Adrenal gland (tissue), 12 donors: Measurements from ENCODE around the gene NUDCD3. TPM values are rescaled to one million over a fixed set of nuclear protein-coding genes. Genes with fewer than 3 reads are reported as not detected.

Experiments used
- DNase-seq, 7 donors: peaks; one replicate each; pipeline ENCODE4 v3.0.0-alpha.2; 2019 to 2020
- H3K27ac ChIP-seq, 5 donors: fragments of 200-600 bp; sonication (generic) in 4 of 5; 1 replicate in 3 of 5; 2 replicates in 2 of 5; pipeline versions ENCODE4 v1.5.1 to v1.8.0; 2016 to 2020; ENCODE audit warnings: mild to moderate bottlenecking in 1 of 5
- H3K27me3 ChIP-seq: fragments of 200-600 bp; 2 replicates; pipeline ENCODE4 v1.8.0; 2021
- H3K36me3 ChIP-seq, 2 donors: fragments of 200-600 bp; replicated peaks in 1 of 2; 1 replicate in 1 of 2; 2 replicates in 1 of 2; pipeline versions ENCODE4 v1.5.1 to v1.8.0; 2018 to 2022
- H3K4me1 ChIP-seq, 2 donors: fragments of 200-600 bp; replicated peaks in 1 of 2; 1 replicate in 1 of 2; 2 replicates in 1 of 2; pipeline versions ENCODE4 v1.5.1 to v1.8.0; 2018 to 2021
- H3K4me3 ChIP-seq, 4 donors: fragments of 200-600 bp; sonication (generic) in 3 of 4; one replicate each; pipeline ENCODE4 v1.5.1; 2016 to 2018
- H3K9me3 ChIP-seq, 3 donors: fragments of 200-600 bp; sonication (generic) in 1 of 3; replicated peaks in 1 of 3; 1 replicate in 2 of 3; 2 replicates in 1 of 3; pipeline versions ENCODE4 v1.5.1 to v1.8.0; 2016 to 2021
- POLR2A ChIP-seq, 2 donors: fragments of 450-650 bp; IDR thresholded peaks; one replicate each; pipeline ENCODE4 v1.6.1; 2017; ENCODE audit warnings: antibody characterized with exemption in 2 of 2, mild to moderate bottlenecking in 2 of 2, moderate library complexity in 1 of 2
- WGBS, 4 donors: extraction: QIAGEN DNeasy Blood & Tissue Kit in 2 of 4; methylation state at CpG; one replicate each; pipeline versions ENCODE4 v1.1.5 to v1.1.7; 2013 to 2017; 5-methylcytosine and 5-hydroxymethylcytosine counted together
- intact Hi-C, 2 donors: fragments of 100-400 bp; cut with DNase I; formaldehyde crosslinking; loops; one replicate each; pipeline versions ENCODE4 v1.14.1 to v1.15.0; 2022 to 2023
- polyA plus RNA-seq, 3 donors: library from polyadenylated mRNA; stranded (reverse); fragments of 200-250 nt in 2 of 3; fragments of 350-450 nt in 1 of 3; fragmentation: Illumina TruSeq in 1 of 3; extraction: RNeasy Lipid Tissue Mini Kit (QIAGEN cat#74804) in 1 of 3; gene quantifications; one replicate each; pipeline ENCODE4 v1.2.3, GENCODE V29; 2013 to 2014
- total RNA-seq, 9 donors: library from RNA; depleted of rRNA in 4 of 9; stranded (reverse); fragments of >200 nt in 4 of 9; fragments of 120-200 nt in 1 of 9; fragmentation: NEBNext Ultra II Directional in 1 of 9; extraction: Animal tissue kit (Norgen Biotek cat#: 25700) in 1 of 9; gene quantifications; one replicate each; pipeline versions ENCODE4 v1.1.0 to v1.2.4, GENCODE V29; 2013 to 2023
- TF ChIP-seq, protein P1 (sequence below), 6 experiments: fragments of 450-650 bp in 4 of 6; fragments of 200-600 bp in 2 of 6; sonication (generic) in 1 of 6; IDR thresholded peaks; 1 replicate in 5 of 6; 2 replicates in 1 of 6; pipeline versions ENCODE4 v1.5.1 to v1.8.0; 2016 to 2021; ENCODE audit warnings: antibody characterized with exemption in 6 of 6, mild to moderate bottlenecking in 2 of 6, moderate library complexity in 1 of 6
- donor health status: healthy with polysubstance abuse.
- donor health status: Bipolar disorder and iron deficiency.
- donor health status: DM: yes; HTN: yes; CAD: no.
- donor health status: DM: no; HTN: no; CAD: no.
- donor health status: DM: no; HTN: no; CAD: no.
- donor health status: DM: yes; HTN: yes; CAD: no.

Gene NUDCD3
- total and polyA plus RNA-seq, 12 donors, result 30.5 to 136 (median 71.1) TPM

DNA sequence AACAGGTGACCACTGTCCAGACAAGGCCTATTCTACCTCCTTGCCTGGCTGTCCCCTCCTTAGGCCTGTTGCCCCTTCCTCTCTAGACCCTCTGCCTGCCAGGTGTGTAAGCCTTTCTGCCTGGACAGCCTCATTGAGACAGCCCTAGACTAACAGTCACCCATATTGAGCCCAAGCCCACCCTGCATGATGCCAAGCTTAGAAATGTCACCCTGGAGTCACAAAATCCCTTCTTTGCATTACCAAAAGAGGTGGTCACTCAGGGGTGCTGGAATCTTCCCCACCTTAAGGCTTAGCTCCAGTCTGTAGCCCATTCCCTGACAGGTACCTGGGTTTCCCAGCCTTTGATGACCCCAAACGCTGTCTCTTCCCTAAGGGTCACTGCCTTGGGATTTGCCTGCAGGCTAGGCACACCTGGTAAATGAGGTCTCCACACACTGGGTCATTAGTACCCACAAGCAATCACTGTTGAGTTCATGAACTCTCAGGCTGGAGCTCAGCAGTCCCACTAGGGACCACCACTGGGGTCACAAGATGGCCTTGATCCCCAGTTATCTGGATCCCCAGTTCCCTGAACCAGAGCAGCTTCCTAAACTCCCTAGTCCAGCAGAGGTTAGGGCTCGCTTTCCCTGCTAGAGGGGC lies 110.1 kb downstream of the NUDCD3 start:
- intact Hi-C loops, result no loop called here
- Histone ChIP-seq H3K27me3 (no peaks in the 10 kb centered on the region), H3K36me3 (peaks cover 0 to 12% of the 10 kb centered on the region in 2 donors), H3K27ac (no peak overlapping the region), H3K4me1 (peaks cover 0 to under 1% of the 10 kb centered on the region in 2 donors), H3K9me3 (no peaks in the 10 kb centered on the region), H3K4me3 (no peak overlapping the region)
- TF ChIP-seq POLR2A (IDR thresholded peaks at IDR 0.05), result no peak
- TF ChIP-seq, protein P1, sequence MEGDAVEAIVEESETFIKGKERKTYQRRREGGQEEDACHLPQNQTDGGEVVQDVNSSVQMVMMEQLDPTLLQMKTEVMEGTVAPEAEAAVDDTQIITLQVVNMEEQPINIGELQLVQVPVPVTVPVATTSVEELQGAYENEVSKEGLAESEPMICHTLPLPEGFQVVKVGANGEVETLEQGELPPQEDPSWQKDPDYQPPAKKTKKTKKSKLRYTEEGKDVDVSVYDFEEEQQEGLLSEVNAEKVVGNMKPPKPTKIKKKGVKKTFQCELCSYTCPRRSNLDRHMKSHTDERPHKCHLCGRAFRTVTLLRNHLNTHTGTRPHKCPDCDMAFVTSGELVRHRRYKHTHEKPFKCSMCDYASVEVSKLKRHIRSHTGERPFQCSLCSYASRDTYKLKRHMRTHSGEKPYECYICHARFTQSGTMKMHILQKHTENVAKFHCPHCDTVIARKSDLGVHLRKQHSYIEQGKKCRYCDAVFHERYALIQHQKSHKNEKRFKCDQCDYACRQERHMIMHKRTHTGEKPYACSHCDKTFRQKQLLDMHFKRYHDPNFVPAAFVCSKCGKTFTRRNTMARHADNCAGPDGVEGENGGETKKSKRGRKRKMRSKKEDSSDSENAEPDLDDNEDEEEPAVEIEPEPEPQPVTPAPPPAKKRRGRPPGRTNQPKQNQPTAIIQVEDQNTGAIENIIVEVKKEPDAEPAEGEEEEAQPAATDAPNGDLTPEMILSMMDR (IDR thresholded peaks at IDR 0.05), result no peak
- DNase-seq, result no peak
- WGBS, 4 donors, result 87 to 100% (median 97%) methylated on average over 1 to 2 of the region's 2 CpGs

- Histone ChIP-seq H3K36me3 (peaks cover 0 to 5% of the 10 kb centered on the region in 2 donors), H3K27ac (peak overlapping the region in 1 of 5 donors; percentile 10), H3K4me3 (no peak overlapping the region), H3K27me3 (no peaks in the 10 kb centered on the region), H3K4me1 (no peaks in the 10 kb centered on the region), H3K9me3 (no peaks in the 10 kb centered on the region)
- intact Hi-C loops, result loop anchor here in 1 of 2 donors (10.0 kb wide), 1 partner anchor 185 kb away; no protein-coding TSS in a partner anchor
- TF ChIP-seq, protein P1 (IDR thresholded peaks at IDR 0.05), result no peak
- TF ChIP-seq POLR2A (IDR thresholded peaks at IDR 0.05), result no peak
- 88 to 91% (median 89%) methylated on average over 9 to 12 of the region's 12 CpGs for WGBS, 4 donors
- DNase-seq, result peak in 1 of 7 donors; percentile 45
Measured at GRCh38 chr7:44379366-44380188, 110.9 kb downstream of the NUDCD3 start.

- no peaks in the 10 kb centered on the region for H3K36me3 ChIP-seq
- H3K9me3 ChIP-seq, result no peaks in the 10 kb centered on the region
- intact Hi-C loops, result loop anchor here in 1 of 2 donors (10.0 kb wide), 1 partner anchor 186 kb away; no protein-coding TSS in a partner anchor
- H3K27me3 ChIP-seq, result no peaks in the 10 kb centered on the region
- H3K4me1 ChIP-seq, result no peaks in the 10 kb centered on the region
- DNase-seq, result no peak
- WGBS, 4 donors, result 62 to 77% (median 67%) methylated on average over 3 of the region's 3 CpGs
- no peak for TF ChIP-seq POLR2A (IDR thresholded peaks at IDR 0.05)
- H3K27ac ChIP-seq, result no peak overlapping the region
- H3K4me3 ChIP-seq, result no peak overlapping the region
Measured at GRCh38 chr7:44378744-44379143, 111.7 kb downstream of the NUDCD3 start.

- Histone ChIP-seq H3K36me3 (no peaks in the 10 kb centered on the region), H3K4me1 (no peaks in the 10 kb centered on the region), H3K27ac (peak overlapping the region in 1 of 5 donors; percentile 8), H3K27me3 (no peaks in the 10 kb centered on the region), H3K4me3 (no peak overlapping the region), H3K9me3 (no peaks in the 10 kb centered on the region)
- WGBS, 4 donors, result 73 to 84% (median 79%) methylated on average over 4 to 5 of the region's 5 CpGs
- intact Hi-C loops, result loop anchor here in 1 of 2 donors (10.0 kb wide), 1 partner anchor 187 kb away; no protein-coding TSS in a partner anchor
- TF ChIP-seq, protein P1 (IDR thresholded peaks at IDR 0.05), result no peak
- TF ChIP-seq POLR2A (IDR thresholded peaks at IDR 0.05), result no peak
- peak in 1 of 7 donors; percentile 45 for DNase-seq
Measured at GRCh38 chr7:44377681-44378421, 112.6 kb downstream of the NUDCD3 start.
